G401 (cell line): ENCODE results near the gene CUL2. TPM values are rescaled to one million over a fixed set of nuclear protein-coding genes. Genes with fewer than 3 reads are reported as not detected.
"Not testable (repeated sequence)": the region's sequence is repeated elsewhere in the genome, so short reads cannot be mapped to it uniquely, and the experiment has no call there.

Source experiments
- DNase-seq: peaks from one replicate; pipeline ENCODE4 v3.0.0-alpha.2; 2015; ENCODE audit warnings: low spot score
- in situ Hi-C: cut with HindIII; loops from 2 replicates; pipeline ENCODE4 v1.10.0; 2016; ENCODE audit warnings: low sequenced_read_pairs, mixed read lengths
- total RNA-seq: library from RNA; depleted of rRNA; stranded (reverse); fragments of >200 nt; shearing (Covaris generic); gene quantifications from 2 replicates; pipeline ENCODE4 v1.2.3, GENCODE V29; 2014

Gene CUL2
- total RNA-seq, 1 experiment from 2014 or later, result 29.2 TPM

DNA sequence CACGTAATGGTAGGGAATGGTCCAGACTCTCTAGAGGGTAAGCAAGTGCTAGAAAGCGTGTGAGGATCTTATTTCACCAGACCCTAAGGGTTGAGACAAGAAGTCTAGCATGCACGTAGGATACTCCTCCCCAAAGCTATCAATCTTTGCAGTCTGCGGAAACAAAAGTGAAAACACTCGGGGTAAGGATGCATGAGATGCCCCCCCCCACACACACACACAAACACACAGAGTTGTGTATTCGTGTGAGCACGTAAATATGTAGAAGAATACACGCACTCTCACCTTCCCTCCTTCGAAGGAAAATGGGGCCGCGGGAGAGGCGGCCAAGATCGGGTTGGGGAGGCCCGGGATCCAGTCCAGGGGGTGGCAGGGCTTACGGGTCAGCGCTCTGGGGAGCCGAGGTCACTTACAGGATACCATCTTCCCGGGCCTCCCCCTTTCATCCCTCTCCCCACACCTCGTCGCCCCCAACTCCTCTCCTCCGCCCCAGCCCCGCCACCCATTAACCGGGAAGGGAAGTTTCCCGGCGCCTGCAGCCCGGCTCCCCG, 455 bp downstream of the CUL2 start:
- DNase-seq, result peak; percentile 6

DNA sequence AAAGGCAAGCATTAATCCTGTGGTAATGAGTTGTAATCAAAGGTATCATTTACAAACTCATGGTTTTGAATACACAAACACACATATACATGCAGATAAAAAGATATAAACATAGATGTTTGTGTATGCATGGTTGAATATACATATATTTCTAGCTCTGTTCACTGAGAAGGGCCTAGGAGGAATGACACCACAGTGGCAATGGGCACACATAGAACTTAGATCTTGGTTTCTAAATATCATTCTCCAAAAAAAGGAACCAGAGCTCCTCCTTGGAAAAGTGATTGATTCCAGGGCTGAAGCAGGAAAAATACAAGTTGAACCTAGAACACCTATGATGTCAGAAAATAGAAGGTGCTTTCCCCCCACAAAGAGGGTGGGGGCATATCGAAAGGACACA, 6.9 kb downstream of the CUL2 start:
- in situ Hi-C loops, result no loop called here
- DNase-seq, result no peak

More for the DNA sequence above, 455 bp downstream of the CUL2 start:
- in situ Hi-C loops, result no loop called here

DNA sequence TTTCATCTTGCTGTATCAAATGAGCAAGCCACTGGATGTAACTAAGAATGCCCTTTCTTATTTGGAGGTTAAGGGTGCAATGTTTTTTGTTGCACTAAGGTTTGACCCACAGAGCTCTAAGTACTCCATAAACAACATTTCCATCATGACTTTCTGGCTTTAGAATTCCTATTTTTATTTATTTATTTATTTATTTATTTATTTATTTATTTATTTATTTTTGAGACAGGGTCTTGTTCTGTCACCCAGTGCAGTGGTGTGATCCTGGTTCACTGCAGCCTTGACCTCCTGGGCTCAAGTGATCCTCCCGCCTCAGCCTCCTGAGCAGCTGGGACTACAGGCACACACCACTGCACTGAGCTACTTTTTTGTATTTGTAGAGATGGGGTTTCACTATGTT, 9.9 kb downstream of the CUL2 start:
- in situ Hi-C loops, DNase-seq: not testable (repeated sequence)

DNA sequence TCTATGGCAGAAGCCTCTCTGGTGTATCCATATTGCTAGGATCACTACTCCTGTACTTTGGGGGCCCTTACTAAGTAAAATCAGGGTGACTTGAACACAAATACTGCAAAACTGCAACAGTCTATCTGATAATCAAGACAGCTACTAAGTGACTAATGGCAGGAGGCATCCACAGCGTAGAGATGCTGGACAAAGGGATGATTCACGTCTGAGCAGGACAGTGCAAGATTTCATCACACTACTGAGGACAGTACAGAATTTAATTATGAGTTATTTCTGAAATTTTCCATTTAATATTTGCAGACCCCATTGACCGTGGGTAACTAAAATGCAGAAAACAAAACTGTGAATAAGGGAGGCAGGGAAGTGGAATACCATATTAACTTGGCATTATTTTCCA, 10.4 kb downstream of the CUL2 start:
- in situ Hi-C loops, result no loop called here
- no peak for DNase-seq

DNA sequence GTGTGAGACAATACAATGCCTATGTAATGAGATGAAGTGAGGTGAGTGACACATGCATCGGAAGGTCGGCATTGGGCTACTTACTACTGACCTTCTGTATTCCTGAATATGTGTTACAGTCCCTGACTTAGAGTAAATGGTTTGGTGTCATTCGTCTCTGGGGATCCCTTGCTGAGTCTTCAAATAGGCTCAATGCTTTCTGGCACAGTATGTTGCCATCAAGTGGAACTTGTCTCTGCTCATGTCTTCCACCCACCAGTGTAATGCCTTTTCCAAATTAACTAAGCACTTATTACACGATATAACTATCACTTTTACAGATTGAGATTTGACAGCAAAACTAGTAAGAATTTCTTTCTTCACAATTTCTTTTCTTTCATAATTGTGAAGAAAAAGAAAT, 10.9 kb downstream of the CUL2 start:
- in situ Hi-C loops, result no loop called here
- DNase-seq, result no peak

DNA sequence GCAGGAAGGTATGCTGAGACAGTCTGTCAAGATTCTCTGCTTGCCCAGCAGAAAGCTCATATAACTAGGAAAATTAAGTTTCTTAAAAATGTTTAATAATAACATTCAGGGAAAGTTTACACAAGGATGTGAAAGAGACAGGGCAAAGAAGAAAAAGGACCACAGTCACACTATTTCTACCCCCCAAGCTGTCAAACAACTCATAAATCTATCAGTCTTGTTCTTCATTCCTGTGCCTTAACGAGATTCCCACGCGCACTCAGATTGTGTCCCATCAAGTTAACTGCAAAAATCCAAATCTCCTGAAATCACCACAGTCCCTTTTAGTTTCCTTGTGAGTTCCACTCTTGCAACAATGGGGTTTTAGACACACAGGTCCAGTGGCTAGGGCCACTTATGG, 14.9 kb downstream of the CUL2 start:
- in situ Hi-C loops, result no loop called here
- no peak for DNase-seq

DNA sequence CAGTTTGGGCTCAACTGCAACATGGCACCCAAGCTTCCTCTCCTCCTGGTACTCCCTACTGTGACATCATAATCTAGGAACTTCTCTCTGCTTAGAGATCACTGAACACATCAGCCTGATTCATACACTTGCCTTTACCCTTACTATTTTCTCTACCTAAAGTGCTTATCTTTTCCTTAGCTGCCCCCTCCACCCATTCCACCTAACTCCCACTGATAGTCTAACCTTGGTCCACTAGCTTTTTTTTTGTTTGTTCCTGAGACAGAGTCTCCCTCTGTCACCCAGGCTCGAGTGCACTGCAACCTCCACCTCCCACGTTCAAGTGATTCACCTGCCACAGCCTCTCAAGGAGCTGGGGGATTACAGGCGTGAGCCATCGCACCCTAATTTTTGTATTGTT, 15.9 kb downstream of the CUL2 start:
- no peak for DNase-seq
- in situ Hi-C loops, result no loop called here

DNA sequence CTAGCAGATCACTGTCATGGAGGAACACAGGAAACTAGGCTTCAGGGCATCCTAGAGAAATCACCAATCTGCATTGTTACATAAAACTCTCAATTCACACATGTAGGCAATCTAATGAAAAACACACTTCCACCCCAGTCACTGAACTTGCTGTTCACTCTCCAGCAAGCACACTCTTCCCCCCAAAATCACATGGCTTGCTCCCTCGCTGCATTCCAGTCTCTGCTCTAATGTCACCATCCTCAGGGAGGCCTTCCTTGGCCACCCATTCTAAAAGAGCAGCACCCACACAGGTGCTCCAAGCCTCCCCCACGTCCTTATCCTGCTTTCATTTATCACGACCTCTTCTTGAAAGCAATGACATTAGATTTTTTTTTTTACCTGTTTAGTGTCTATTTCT, 19.6 kb downstream of the CUL2 start:
- in situ Hi-C loops, result no loop called here

DNA sequence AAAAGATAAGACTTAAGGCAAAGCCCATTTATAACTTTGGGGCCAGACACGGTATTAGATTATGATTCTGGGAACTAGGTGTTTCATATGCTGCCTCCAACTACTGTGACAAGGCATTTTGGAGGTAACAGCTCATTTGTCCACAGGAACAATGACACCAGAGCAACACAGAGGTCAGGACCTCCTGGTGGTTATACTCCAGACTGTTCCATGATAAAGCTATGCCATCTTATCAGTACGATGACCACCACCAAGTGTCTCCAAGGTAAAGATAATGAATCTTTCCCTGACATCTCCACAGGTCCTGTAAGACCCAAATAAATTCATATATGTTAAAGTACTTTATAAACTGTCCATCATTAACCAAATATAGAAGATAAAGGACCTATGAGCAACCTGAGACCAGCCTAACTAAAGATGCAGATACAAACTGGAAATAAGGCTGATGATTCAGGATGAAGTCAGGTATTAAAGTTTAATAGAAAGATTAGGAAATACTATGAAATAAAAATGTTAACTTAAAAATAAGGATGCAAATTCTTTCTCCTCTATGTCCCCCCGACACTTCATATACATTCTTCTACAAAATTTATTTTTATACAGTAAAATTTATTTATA, 26.2 kb downstream of the CUL2 start:
- no peak for DNase-seq
- in situ Hi-C loops, result no loop called here

More for the DNA sequence above, 19.6 kb downstream of the CUL2 start:
- no peak for DNase-seq

DNA sequence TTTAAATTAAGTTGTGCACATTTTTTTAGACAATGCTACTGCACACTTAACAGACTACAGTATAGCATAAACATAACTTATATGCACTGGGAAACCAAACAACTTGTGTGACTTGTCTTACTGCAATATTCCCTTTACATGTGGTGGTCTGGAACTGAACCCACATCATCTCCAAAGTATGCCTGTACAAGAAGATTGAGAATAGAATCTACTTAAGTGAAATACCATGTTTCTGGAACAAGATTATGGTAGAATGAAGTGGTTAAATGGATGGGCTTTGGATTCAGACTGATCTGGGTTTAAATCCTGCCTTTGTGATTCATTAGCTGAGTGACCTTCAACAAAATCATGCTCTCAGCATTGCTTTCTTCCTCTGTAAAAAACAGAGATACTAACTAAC, 30.7 kb downstream of the CUL2 start:
- in situ Hi-C loops, result no loop called here
- DNase-seq, result no peak

DNA sequence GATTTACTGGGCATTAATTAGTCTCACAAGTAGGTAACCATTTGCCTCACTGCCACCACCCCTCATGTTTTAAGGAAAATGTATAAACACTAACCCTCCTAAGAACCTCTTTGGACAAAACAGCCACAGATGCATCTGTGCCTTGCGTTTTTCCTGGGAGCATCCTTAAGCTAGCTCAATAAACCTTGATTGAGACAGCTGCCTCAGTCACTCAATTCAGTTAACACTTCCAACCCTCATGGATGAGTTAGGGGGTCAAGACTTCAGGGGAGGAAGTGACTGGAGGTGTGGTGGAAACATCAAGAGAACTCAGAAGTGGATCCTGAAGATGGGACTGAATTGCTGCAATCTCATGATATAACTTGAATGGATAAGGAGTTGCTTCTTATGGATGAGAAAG, 31.5 kb downstream of the CUL2 start:
- DNase-seq, result no peak
- in situ Hi-C loops, result no loop called here

DNA sequence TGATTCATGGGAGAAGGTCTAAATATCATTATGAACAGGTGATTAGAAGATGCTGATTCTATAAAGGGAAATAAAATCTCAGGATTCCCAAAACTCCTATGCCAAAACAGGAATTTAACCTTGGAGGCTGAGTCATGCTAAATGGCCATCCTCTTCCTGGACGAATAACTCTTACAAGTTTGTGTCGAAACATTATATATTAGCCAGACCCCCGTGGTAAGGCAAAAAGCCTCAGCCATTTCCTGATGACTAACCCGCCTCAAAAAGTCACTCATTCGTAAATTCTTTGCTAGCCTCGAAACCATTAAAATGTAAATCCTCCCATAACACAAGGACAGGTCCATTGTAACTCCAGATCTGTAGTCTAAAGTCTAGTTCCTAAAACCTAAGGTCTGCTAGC, 32.0 kb downstream of the CUL2 start:
- in situ Hi-C loops, result no loop called here
- no peak for DNase-seq

DNA sequence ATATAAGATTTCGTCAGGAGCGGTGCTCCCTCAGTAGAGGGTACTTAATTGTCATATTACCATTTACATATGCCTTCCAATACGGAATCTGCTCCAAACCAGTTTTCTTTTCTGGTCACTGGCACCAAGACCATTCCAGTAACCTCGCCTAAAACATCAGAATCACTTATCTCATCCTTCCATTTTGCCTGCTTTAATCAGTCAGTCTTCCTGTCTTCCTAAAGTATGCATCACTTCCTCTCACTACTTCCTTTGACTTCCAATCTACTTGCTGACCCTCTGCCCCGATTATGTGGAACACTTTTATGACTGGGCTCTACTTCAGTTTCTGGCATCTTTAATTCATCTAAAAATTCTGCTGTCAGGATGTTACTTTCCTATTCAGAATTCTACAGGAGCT, 33.5 kb downstream of the CUL2 start:
- in situ Hi-C loops, result no loop called here
- no peak for DNase-seq

DNA sequence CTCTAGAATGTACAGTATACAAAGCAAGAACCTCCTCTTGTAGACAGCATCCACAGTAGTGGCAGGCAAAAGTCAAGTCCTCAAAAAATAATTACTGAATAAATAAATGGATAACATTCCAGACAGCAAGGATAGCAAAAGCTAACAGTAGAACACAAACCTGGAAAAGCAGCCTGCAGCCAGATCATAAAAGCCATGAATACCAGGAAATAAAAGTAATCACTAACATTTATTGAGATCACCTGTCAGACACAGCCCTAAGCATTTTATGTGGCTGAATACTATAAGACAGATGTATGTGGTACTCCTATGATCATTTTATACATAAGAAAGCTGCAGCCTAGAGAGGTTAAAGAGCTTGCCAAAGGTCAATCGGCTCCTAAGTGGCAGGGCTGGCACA, 34.0 kb downstream of the CUL2 start:
- DNase-seq, result no peak
- in situ Hi-C loops, result no loop called here

DNA sequence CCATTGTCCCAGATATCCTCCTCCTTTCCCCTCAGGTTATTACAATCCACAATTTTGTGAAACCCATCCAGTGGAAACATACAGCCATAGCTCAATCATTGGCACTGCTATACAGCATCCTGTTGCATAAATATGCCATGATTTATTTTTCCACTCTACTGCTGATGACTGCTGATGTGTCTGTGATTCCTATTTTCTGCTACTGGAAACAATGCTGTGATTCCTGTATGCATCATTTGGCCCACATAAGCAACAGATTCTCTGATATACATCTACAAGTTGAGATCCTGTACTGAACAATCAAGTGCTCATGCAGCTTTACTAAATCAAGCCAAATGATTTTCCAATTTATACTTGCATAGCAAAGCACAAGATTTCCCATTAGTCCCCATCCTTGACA, 39.6 kb downstream of the CUL2 start:
- in situ Hi-C loops, result no loop called here
- no peak for DNase-seq

DNA sequence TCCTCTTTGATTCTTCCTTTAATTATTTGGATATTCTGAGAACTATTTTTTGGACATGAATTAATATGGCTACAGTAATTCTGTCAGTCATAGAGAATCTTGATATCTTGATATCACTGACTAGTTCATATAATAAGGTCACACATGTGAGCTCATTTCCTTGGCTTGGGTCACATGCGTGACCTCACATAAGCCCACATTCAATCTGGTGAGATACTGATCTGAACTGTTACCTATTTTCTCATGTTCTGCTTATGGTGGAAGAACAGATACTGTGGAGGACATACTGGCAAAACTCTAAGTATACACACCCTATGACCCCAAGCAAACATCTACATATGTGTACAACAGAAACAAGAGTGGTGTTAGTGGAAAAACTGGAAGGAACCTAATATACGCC, 44.1 kb downstream of the CUL2 start:
- in situ Hi-C loops, result no loop called here
- DNase-seq, result no peak

DNA sequence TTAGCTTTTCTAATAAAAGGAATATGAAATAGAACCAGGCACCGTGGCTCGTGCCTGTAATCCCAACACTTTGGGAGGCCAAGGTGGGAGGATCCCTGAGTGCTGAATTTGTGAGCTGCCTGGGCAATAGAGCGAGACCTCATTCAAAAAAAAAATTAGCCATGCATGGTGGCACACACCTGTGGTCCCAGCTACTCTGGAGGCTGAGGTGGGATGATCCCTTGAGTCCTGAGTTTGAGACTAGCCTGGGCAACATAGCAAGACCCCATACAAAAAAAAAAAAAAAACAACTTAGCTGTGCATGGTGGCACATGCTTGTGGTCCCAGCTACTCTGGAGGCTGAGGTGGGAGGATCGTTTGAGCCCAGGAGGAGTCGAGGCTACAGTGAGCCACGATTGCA, 44.9 kb downstream of the CUL2 start:
- DNase-seq, in situ Hi-C loops: not testable (repeated sequence)

DNA sequence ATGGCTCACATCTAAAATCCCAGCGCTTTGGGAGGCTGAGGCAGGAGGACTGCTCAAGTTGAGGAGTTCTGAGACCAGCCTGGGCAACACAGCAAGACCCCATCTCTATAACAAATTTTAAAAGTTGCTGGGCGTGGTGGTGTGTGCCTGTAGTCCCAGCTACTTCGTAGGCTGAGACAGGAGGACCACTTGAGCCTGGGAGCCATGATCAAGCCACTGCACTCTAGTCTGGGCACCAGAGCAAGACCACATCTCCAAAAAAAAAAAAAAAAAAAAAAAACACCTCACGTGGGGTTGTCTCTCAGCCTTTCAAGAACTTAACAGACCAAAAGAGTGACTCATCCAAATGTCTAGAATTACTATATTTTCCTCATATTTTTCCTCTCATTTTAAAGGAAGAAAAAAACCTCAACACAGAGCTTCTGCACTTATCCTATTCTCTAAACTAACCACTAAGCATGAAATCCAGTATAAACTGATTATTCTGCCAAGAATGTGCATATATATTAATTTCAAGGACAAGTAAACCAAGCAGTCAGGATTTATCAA, 46.3 kb downstream of the CUL2 start:
- in situ Hi-C loops, result no loop called here
- DNase-seq, result no peak

DNA sequence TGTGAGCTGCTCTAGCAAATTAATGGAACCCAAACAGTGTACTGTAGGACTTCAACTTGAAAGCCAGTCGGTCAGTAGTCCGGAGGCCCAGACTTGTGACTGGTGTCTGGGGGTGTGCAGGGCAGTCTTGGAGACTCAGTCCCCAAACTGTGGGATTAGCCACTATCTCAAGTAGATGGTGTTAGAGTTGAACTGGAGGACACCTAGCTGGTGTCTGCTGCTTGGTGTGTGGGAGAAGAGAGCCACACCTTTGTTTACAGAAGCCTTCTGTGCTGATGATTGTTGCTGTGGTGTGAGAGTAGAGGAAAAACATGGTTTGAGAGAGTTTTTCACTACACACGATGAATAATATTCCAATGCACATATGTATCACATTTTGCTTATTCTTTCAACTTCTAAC, 47.4 kb downstream of the CUL2 start:
- no peak for DNase-seq
- in situ Hi-C loops, result no loop called here

DNA sequence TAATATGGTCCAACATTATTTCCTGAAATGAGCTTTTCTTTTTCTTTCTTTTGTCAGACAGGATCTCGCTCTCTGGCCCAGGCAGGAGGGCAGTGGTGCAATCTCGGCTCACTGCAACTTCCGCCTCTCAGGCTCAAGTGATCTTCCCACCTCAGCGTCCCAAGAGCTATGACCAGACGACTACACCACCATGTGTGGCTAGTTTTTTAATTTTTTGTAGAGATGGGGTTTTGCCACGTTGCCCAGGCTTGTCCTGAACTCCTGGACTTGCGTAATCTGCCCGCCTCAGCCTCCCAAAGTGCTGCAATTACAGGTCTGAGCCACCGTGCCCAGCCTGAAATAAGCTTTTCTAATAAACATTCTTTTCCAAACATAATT, 48.6 kb downstream of the CUL2 start:
- DNase-seq, result no peak
- in situ Hi-C loops, result no loop called here

DNA sequence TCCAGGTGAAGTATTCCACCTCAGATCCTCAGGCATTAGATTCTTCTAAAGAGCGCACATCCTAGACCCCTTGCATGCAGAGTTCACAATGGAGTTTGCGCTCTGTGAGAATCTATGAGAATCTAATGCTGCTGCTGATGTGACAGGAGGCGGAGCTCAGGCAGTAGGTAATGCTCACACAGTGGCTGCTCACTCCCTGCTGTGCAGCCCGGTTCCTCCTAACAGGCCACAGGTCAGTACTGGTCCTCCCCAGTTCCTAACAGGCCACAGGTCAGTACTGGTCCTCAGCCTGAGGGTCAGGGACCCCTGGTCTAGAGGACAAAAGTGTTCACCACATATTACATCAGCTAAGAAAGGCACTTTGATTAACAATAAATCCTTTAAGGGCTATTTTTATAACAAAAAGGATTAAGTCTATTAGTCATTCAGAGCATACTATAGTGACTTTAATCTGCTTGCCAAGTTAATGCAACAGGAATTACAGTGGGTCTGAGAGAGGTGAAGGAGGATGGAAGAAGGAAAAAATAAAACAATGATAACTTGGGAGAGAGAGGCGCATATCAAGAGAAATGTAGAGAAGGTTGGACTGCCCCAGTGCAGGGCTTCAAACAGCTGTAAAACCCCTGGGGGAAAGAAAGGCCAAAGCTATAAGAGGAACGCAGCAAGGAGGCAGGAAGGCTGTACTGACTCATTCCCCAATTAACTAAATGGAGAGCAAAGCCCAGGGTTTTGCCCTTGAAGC, 49.2 kb downstream of the CUL2 start:
- in situ Hi-C loops, result no loop called here
- no peak for DNase-seq
